Prostate gland (tissue), 2 donors: ENCODE measurements around the gene MAP4K4. TPM values are rescaled to one million over a fixed set of nuclear protein-coding genes. Genes with fewer than 3 reads are reported as not detected.

ENCODE experiments used
- DNase-seq: peaks from one replicate; pipeline ENCODE4 v3.0.0-alpha.2; 2019; ENCODE audit warnings: low spot score
- H3K27ac ChIP-seq, 2 donors: fragments of 200-600 bp; sonication (generic); 2 replicates each; pipeline ENCODE4 v1.5.1; 2017 to 2019
- H3K27me3 ChIP-seq: fragments of 200-600 bp; sonication (generic); replicated peaks from 2 replicates; pipeline ENCODE4 v1.5.1; 2019; ENCODE audit not compliant: insufficient read depth
- H3K36me3 ChIP-seq, 2 donors: fragments of 200-600 bp; sonication (generic); 1 replicate in 1 of 2; 2 replicates in 1 of 2; pipeline versions ENCODE4 v1.5.1 to v1.8.1; 2017 to 2019
- H3K4me1 ChIP-seq: fragments of 200-600 bp; sonication (generic); replicated peaks from 2 replicates; pipeline ENCODE4 v1.5.1; 2019
- H3K4me3 ChIP-seq, 2 donors: fragments of 200-600 bp; sonication (generic); 2 replicates each; pipeline ENCODE4 v1.5.1; 2017 to 2019
- H3K9me3 ChIP-seq: fragments of 200-600 bp; sonication (generic); 2 replicates; pipeline ENCODE4 v1.5.1; 2017
- POLR2A ChIP-seq: fragments of 450-650 bp; IDR thresholded peaks from one replicate; pipeline ENCODE4 v1.6.1; 2016; ENCODE audit warnings: antibody characterized with exemption, mild to moderate bottlenecking
- POLR2AphosphoS5 ChIP-seq: sonication (generic); formaldehyde crosslinking; IDR thresholded peaks from one replicate; pipeline ENCODE4 v1.6.1; 2017; ENCODE audit warnings: antibody characterized with exemption
- WGBS: methylation state at CpG from one replicate; pipeline ENCODE4 v1.1.5; 2018; 5-methylcytosine and 5-hydroxymethylcytosine counted together
- intact Hi-C: fragments of 100-400 bp; cut with DNase I; formaldehyde crosslinking; loops from one replicate; pipeline ENCODE4 v1.14.2; 2022
- total RNA-seq, 2 donors: library from RNA; depleted of rRNA; stranded (reverse); fragments of >200 nt; gene quantifications; one replicate each; pipeline ENCODE4 v1.1.0, GENCODE V29; 2016
- TF ChIP-seq, protein P1 (sequence below), 4 experiments: fragments of 200-600 bp in 2 of 4; fragments of 450-650 bp in 2 of 4; sonication (generic) in 2 of 4; IDR thresholded peaks; 1 replicate in 3 of 4; 2 replicates in 1 of 4; pipeline ENCODE4 v1.5.1; 2016 to 2019; ENCODE audit warnings: antibody characterized with exemption in 4 of 4, mild to moderate bottlenecking in 2 of 4, moderate library complexity in 2 of 4

MAP4K4 gene
- total RNA-seq, 2 donors from 2014 or later, result 23.6 to 107 TPM

DNA sequence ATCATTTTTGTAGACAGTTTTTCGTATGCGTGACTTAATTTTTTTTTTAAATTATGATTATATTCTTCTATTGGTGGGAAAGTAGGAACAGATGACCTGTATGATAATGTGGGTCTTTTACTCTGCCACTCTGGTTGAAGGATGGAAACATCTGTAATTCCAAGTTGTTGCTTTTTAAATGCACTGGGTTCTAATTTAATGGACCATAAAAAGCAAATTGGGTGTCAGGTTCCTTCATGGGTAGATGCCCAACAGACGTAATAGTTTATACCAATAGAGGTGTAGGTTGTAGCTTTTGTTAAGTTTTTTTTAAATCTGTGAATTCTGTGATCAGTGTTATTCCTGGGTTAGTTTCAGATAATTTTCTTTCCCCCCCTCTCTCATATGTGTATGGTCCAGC lies 117.6 kb downstream of the MAP4K4 start:
- 76% methylated on average over 3 of the region's 3 CpGs for WGBS
- TF ChIP-seq POLR2A, result no peak
- TF ChIP-seq, protein P1, sequence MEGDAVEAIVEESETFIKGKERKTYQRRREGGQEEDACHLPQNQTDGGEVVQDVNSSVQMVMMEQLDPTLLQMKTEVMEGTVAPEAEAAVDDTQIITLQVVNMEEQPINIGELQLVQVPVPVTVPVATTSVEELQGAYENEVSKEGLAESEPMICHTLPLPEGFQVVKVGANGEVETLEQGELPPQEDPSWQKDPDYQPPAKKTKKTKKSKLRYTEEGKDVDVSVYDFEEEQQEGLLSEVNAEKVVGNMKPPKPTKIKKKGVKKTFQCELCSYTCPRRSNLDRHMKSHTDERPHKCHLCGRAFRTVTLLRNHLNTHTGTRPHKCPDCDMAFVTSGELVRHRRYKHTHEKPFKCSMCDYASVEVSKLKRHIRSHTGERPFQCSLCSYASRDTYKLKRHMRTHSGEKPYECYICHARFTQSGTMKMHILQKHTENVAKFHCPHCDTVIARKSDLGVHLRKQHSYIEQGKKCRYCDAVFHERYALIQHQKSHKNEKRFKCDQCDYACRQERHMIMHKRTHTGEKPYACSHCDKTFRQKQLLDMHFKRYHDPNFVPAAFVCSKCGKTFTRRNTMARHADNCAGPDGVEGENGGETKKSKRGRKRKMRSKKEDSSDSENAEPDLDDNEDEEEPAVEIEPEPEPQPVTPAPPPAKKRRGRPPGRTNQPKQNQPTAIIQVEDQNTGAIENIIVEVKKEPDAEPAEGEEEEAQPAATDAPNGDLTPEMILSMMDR (IDR thresholded peaks at IDR 0.05), result no peak
- TF ChIP-seq POLR2AphosphoS5, result no peak
- intact Hi-C loops, result no loop called here

GRCh38 chr2:101815739-101816391 lies 118.4 kb downstream of the MAP4K4 start:
- intact Hi-C loops, result no loop called here
- Histone ChIP-seq H3K4me1 (peaks cover 5% of the 10 kb centered on the region), H3K27me3 (no peaks in the 10 kb centered on the region), H3K27ac (no peak overlapping the region), H3K36me3 (no peaks in the 10 kb centered on the region), H3K4me3 (no peak overlapping the region), H3K9me3 (no peaks in the 10 kb centered on the region)
- DNase-seq, result no peak
- 69% methylated on average over 14 of the region's 14 CpGs for WGBS
- peak; percentile 48 for TF ChIP-seq POLR2AphosphoS5
- no peak for TF ChIP-seq POLR2A
- TF ChIP-seq, protein P1 (IDR thresholded peaks at IDR 0.05), result no peak

More for the DNA sequence above, 117.6 kb downstream of the MAP4K4 start:
- H3K4me3 ChIP-seq, result no peak overlapping the region
- peaks cover 5% of the 10 kb centered on the region for H3K4me1 ChIP-seq
- no peaks in the 10 kb centered on the region for H3K9me3 ChIP-seq
- no peak for DNase-seq
- no peaks in the 10 kb centered on the region for H3K27me3 ChIP-seq
- no peaks in the 10 kb centered on the region for H3K36me3 ChIP-seq
- H3K27ac ChIP-seq, result no peak overlapping the region

- H3K4me1 ChIP-seq, result peaks cover 5% of the 10 kb centered on the region
- H3K27ac ChIP-seq, result no peak overlapping the region
- intact Hi-C loops, result no loop called here
- 84% methylated on average over 4 of the region's 4 CpGs for WGBS
- no peaks in the 10 kb centered on the region for H3K36me3 ChIP-seq
- TF ChIP-seq, protein P1 (IDR thresholded peaks at IDR 0.05), result no peak
- TF ChIP-seq POLR2AphosphoS5, result no peak
- TF ChIP-seq POLR2A, result no peak
- H3K9me3 ChIP-seq, result no peaks in the 10 kb centered on the region
- no peak overlapping the region for H3K4me3 ChIP-seq
- no peaks in the 10 kb centered on the region for H3K27me3 ChIP-seq
- DNase-seq, result no peak
Measured at GRCh38 chr2:101816598-101816997, 119.1 kb downstream of the MAP4K4 start.

GRCh38 chr2:101817481-101817880 lies 120.0 kb downstream of the MAP4K4 start:
- peaks cover 5% of the 10 kb centered on the region for H3K4me1 ChIP-seq
- 93% methylated on average over 6 of the region's 6 CpGs for WGBS
- TF ChIP-seq POLR2A, result no peak
- TF ChIP-seq, protein P1 (IDR thresholded peaks at IDR 0.05), result no peak
- no peak for TF ChIP-seq POLR2AphosphoS5

More at GRCh38 chr2:101817481-101817880, 120.0 kb downstream of the MAP4K4 start:
- Histone ChIP-seq H3K27me3 (no peaks in the 10 kb centered on the region), H3K36me3 (no peaks in the 10 kb centered on the region), H3K27ac (no peak overlapping the region), H3K4me3 (no peak overlapping the region), H3K9me3 (no peaks in the 10 kb centered on the region)
- no peak for DNase-seq
- intact Hi-C loops, result no loop called here
